LHCN-M2 (cell line): Measurements from ENCODE around the gene PACRG. TPM values are rescaled to one million over a fixed set of nuclear protein-coding genes. Genes with fewer than 3 reads are reported as not detected.

Experiments
- DNase-seq: peaks from one replicate; pipeline ENCODE4 v3.0.0-alpha.2; 2012; ENCODE audit warnings: low read depth
- total RNA-seq: library from RNA; depleted of rRNA; stranded (reverse); fragments of >200 nt; gene quantifications from 2 replicates; pipeline ENCODE4 v1.2.3, GENCODE V29; 2014

Gene PACRG
- total RNA-seq, 1 experiment from 2014 or later = 0.75 TPM

DNA sequence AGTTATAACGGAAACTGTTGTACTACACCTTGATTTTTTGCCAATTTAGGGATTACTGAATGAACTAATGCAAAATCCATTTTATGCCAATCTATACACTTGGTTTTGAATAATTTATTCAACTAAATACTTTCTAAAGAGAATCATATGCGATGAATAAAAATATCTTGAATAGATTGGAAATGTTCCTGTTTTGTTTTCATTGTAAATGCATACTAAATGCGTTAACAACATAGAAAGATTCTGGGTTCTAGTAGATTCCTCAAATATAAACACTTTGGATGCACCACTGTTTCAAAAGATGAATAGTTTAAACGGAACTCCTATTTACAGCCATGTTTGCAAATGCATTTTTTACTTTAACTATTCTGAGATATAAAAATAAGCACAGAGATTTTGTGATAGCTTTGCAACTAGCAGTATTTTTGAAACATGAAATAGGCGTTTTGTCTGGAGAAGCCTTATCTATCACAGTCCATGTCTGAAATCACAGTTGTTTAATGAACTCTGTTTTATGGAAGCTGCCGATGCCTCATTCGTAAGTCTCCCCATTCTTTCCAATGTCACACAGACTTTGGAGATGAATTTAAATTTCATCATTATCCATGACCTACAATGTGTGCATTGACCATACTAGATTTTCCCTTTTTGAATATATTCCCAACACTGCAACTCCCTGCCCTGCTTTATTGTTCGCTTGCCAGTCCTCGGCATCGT, 409.1 kb downstream of the PACRG start:
- DNase-seq = no peak

DNA sequence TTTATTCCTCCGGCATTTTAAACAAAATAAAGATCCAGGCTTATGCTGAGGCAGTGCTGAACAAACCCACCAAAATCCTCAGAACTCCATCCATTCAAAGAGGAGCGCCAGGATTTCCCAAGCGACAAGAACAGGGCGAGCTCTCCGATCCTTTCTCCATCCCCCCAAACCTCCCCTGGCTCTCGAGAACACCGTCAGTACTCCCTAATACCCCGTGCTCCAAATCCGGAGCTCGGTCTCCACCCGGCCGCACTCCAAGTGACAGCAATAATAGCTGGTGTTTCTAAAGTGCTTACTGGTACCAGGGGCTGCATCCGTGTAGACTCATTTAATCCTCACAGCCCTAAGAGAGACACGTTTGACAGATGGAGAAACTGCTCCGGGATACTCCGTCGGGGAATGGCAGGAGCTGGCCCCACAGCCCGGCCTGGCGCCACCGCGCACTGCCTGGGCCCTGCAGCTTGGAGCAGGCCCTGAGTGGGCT, 409.7 kb downstream of the PACRG start:
- DNase-seq = no peak

DNA sequence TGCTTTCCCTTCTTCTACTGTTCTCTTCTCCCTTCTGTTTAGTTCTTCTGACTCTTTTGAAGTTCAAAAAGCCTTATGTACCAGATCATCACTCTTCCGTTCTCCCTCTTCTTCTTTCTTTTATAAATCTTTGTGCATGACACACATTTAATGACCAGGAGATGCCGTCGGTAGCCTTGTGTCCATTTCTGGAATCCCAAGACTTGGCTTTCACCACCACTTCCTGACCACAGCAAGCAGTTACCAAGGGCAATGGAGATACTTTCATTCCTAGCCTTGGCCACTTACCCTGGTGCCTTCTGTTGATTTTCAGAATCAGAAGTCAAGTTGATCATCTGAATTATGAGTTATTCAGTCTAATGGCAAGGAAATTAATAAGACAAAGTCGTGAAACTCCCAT, 418.3 kb downstream of the PACRG start:
- peak; percentile 11 for DNase-seq

DNA sequence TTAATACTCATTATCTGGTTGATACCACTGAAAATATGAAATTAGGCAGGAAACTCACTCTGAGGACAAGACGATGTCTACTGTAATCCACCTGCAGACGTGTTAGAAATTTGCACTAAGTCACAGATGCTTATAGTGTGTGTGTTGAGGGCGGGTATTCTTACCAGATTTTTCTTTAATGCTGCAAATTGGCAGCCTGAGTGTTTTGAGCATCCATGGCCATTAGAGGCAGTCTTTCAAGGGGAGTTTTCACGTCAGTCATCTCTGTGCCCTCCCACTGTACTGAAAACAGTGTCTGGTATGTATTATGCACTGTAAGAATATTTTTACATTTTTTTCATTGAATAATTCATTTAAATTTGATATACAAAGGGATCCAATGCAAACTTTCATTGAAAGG, 420.2 kb downstream of the PACRG start:
- no peak for DNase-seq

DNA sequence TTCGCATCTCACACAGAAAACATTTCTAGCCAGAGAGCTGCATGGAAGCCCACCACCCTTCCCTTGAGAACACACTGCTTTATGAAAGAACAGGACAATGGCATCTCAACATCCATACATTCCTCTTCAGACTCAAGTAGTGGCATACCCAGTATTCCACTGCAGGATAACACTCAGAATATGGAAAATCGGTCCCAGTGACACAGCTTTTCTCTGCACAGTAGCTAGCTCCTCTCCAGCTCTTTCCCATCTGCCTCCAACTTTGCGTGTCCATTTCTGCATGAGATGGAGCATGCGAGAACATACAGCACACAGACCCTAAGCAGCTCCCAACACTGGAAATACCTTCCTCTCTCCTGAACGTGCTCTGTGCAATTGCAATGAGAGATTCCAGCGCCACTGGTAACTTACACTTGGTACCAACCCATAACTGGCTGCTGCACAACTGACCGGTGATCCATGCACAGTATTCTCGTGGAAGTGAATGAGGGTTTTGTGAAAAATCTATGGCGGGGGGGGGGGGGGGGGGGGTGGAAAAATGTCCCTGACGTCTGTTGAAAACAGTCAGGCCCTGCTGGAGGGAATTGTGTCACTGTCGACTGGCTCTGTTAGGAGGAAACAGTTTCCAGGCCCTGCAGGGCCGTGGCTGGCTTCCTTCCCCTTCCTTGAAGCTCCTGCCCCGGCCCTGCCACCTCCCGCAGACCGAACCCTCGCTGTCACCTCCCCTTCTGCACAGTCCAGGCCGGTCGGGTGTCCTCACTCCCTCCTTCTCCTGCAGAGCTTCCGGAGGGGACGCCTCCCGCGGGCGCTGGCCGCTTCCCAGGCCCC, 420.9 kb downstream of the PACRG start:
- no peak for DNase-seq

DNA sequence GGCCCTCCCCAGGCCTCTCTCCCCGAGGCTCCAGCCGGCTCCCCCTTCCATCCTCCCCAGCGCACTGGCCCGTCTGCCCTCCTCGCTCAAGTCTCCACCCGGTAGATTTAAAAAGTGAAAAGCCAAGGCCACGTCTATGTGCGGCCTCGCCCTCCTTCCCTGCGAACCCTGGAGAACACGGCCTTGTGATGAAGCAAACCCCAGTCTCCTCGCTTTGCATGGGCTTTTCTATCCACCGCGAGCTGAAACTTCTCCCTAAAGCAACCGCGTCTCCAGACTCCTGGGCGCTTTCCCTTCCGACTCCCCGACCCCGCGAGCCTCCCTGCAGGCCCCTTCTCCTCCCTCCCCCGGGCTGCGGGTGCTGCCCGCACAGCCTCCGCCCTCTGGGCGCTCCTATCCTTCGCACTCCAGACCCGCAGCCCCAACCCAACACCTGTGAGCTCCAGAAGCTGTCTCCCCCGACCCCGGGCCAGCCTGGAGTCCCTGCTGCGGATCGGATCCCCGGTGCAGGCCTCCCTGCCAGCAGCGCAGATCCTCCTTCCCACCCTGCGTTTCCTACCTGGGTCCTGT, 421.6 kb downstream of the PACRG start:
- no peak for DNase-seq

DNA sequence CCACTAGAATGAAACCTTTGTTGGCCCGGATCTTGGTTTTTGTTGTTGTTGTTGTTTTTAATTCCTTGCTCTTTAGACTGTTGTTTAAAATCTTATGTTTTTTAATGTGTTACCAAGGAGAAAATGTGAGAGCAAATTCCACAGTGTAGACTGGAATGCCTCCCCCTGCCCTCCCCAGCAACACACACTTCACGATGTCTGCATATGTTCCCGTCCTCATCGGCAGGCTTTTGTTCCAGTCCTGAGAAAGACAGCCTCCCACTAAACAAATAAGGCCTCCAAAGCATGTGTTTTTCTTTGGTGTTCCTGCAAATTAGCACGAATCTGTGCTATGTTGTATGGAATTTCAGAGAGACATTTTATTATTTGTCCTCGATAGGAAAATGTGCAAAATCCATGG, 423.4 kb downstream of the PACRG start:
- no peak for DNase-seq

DNA sequence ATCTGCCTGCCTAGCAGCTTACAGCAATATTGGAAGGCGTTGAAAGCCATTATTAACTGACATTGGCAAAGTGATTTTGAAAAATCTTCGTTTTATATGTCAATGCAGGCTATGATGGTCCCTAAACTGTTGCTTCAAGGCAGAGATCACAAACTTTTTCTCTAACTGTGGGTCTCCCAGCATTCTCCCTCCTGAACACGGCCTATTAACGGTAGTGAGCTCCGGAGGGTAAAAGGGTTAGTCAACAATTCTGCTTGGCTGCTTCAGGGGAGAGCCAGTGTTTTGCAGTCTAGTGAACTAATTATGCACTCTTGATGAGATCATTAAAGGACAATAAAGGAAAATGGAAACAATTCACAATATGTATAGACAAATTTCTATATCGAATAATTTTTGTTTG, 424.9 kb downstream of the PACRG start:
- DNase-seq = no peak

DNA sequence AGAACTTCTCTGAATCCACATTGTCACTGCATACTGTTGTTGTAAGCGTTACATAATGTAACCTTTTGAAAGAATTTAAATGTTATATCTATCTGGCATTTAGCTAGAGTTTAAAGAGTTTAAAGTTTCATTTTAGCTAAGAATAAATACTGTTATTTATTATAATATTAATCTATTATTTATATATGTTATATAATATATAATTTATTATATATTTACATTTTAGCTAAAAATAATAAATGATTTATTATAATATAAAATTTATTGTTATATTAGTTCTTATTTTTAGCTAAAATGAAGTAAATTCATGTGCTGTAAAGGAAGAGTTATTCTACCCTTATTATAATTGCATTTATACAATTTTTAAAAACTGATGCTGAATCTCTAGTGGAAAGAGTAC, 431.3 kb downstream of the PACRG start:
- DNase-seq = no peak

DNA sequence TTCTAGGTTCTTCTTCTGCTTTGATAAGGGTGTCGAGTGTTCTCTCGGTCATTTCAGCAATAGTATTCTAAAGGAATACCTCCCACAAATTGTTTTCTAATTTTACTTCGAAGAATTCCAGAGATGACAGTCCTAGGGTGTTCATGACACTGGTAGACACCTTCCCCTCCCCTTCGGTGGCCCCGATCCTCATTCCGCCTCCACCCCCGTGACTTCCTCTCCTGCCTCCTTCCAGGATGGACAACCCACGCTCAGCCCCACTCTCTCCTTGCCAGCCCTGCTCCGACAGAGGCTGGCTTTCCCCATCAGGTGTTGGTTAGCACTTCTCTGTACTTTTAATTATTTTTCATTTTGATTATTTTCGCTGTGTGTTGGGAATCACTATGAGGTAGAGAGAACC, 431.9 kb downstream of the PACRG start:
- DNase-seq = no peak

DNA sequence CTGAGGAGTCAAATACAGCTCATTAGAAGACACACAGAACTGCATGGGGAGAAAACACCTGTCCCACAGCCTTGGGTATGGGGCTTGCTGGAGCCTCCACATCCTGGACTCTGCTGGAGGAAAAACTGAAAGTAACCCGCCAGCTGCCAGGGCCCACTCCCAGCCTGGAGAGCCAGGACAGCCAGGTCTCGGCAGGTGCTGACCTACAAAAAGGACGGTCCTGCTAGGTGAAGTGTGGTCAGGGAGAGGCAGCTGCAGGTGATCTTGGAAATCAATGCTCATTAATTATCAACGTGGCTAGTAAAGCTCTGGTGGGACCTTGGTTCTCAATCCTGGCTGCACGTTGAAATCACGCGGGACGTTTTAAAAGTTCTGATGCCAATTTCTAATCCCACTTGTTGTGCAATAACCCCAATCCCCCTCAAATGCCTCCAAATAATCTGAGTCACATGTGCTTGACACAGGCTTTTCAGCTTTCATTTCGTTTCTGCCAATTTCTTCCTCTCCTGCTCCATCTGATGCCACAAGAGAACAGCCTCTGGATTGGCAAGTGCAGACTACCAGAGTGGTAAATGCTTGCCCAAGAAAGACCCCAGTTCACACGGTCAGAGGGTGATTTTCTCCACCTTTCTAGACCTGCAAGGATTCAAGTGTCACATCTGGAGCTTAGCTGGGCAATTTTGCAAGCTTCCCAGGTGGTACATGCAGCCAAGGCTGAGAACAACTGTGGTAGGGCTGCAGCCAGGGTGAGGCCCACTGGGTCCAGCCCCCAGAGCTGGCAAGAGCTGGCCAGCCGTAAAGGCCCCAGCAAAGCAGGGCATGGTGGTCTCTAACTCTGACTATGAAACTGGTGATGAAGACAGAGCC, 434.5 kb downstream of the PACRG start:
- DNase-seq = no peak

DNA sequence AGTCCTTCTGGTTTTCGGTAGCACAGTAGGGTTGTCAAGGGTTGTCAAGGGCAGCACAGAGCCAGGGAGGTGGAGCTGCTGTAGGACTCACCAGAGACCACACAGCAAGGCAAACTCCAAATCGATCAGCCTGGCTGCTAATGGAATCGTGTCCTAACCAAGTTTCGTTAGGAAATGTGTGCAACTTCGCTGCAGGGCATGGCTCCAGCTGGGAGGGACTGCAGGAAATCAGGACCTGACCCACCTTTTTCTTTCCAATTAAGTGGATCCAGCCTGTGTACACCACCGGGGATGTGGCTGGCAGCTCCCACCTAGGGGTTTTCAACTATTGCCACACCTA, 435.1 kb downstream of the PACRG start:
- DNase-seq = no peak

DNA sequence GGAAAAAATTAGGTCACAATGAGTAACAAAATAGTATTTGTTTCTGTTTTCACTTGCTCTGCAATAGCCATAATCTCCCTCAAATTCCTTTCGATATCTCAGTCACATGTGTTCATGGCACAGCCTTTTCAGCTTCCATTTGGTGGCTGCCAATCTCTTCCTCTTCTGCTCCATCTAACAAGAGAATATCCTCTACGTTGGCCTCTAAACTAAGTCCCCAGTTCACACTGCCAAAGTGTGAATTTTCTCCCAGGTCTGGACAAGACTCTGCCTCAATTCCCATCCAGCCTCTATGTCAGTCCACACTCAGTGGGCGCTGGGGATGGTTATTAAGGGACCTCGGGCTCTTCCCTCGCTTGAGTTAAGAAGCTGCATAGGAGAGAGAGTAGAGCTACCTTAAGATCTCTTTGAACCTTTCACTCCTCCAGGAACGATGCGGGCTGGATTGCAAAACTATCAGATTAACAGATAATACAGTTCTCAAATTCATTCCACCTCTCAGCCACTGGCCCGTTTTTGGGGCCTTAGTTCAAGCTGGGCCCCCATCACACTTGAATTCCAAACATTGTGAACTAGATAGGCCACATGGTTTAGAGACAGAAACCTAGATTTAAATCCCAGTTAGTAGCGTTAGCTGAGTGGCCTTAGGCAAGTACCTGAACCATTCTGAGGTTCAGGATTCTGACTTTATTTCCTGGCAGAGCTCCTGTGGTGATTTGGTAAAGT, 436.6 kb downstream of the PACRG start:
- no peak for DNase-seq

DNA sequence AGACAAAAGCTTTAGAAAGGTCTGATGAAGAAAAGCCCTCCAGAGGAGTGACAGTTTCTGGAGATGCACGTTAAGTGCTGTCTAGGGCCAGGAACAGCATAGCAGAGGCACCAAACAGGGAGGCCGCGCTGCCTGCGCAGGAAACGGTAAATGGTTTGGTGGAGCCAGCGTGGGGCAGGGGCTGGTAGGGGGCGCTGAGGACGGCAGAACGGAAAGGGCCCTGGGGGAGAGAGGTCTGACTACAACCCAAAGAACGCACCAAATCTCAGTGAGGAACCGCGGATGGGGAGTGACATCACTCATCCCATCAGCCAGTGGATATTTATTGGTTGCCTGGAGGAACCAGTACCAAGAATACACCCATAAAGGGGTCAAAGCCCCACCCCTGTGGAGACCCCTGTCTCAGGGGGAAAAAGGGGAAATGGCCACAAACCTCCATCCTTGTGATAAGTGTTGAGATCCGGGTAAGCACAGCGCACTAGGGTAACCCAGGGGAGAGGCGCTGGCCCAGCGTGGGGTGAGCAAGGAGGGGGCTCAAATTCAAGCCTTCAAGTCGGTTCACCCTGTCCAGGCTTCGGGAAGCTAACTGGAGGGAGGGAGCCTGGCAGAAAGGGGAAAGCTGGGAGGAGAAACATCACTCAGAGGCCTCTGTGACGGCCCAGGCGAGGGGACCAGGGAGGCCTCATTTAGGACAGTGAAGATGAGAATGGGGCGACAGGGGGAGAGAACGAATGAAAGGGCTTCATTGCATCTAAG, 437.6 kb downstream of the PACRG start:
- no peak for DNase-seq

DNA sequence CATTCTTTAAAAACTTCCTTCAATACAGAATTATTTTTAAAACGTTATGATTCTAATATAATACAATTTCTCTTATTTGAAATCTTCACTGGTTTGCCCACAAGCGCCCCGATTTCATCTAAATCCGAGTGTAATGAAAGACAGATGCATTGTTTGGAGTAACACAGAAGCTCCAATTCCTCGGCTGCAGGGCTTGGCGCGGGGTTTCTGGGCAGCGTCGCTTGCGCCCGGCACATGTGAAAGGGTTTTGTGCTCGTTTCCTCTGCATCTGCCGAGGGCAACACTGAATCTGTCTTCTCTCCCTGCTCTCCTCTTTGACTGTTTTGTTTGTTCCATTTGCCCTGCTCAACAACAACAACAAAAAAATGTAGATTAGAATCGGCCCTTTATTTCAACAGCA, 438.1 kb downstream of the PACRG start:
- no peak for DNase-seq

DNA sequence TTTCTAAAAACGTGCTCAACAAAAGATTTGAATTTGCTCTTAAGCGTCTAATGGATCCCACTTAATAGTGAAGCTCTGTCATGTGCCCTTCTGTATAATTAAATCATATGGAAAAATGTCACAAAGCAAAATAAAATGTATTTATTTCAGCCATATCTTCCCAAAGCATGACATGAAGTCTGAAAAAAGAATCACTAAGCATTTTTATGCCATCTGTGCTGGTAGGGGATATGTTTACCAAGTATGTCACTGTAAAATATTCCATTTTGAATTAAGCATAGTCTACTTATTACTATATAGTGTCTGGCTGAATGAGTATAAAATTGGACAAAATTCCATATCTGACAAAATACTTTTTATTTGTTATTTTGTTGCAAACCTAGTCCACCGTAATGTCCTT, 438.7 kb downstream of the PACRG start:
- DNase-seq = no peak

DNA sequence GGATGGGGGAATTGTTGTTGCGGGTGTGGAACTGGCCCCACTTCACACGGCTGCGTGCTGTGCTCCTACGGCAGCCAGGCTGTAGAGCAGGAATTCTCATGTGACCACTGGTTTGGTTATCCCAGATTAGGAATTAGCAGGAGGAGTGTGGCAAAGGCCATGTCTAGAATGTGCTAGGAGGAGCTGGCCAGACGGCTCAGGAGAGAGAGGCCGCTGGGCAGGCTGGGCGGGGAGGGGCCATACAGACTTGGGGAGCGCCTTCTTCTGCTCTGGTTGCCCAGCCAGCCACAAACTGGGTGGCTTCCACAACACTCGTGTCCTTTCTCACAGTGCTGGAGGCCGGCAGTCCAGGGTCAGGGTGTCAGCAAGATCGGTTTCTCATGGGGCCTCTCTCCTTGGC, 441.7 kb downstream of the PACRG start:
- no peak for DNase-seq

DNA sequence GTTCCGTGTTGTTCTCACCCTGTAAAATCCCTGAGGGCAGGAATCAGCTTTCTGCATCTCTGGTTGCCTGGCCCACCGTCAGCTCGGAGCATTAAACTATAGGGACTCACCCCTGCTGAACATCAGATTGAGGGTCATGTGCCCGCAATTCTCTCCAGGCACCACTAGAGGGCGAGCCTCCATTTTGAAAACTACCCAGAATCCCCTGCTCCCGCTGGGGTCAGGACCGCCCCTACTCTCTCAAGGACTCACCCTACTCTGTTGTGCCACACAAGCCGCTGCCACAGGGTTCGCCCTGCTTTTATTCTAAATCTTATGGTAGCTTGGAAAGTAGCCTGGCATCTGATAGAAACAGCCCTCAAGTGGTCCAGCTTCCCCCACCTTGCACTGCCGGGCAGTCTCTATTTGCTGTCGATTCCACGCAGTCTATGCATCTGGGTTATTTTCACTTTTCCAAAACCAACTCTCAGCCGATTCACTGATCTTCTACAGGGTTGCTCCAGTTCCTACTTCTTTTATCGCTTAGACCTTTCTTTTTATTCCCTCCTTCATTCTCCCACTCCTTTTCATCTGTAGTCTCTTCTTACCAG, 442.6 kb downstream of the PACRG start:
- DNase-seq = no peak

DNA sequence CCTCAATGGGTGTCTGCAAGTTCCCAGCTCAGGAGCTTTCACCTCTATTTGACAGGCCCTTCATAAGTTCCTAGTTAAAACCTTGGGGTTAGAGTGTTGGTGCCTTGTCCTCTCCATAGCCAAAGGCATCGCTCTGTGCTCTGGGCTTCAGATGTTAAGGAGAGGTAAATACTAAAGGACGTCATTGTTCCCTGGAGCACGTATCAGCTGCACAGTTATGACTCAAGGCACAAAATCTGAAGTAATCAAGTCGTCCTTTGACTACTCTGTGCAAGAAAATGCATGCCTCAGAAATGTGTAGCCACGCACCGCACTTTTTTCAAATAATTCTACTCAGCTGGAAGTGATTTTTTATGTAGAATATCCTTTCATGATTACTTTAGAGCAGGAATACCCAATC, 446.0 kb downstream of the PACRG start:
- no peak for DNase-seq

DNA sequence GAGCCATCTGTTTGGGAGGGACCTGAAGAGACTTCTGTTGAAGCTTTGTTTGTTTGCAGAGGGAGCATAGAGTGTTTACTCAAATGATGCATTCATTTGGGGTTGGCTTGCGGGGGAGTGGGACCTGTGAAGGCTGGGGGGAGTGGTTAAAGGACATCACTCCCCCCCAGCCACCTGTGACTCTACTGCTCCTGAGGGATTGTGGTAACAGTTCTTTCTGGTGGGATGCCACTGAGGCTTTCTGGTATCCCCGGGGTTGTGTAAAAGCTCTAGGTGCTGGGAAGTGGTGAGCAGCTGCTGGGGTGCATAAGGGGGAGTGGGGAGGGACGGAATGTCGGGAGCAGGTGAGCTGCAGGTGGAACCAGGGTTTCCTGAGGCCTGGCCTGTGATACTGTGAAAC, 447.5 kb downstream of the PACRG start:
- DNase-seq = no peak
